SK-N-SH (cell line): ENCODE measurements around the gene MLEC. TPM values are rescaled to one million over a fixed set of nuclear protein-coding genes. Genes with fewer than 3 reads are reported as not detected.

ENCODE experiments used
- CTCF ChIA-PET: fragments of 300-600, 350-600 bp; formaldehyde crosslinking; extraction: SDS; loops from one replicate; lab custom pipeline; 2021; lab: Yijun Ruan, JAX
- POLR2A ChIA-PET: fragments of 350-600 bp; sonication (Branson Sonifier 250); formaldehyde crosslinking; extraction: SDS; loops from one replicate; lab custom pipeline; 2020; ENCODE audit warnings: antibody characterized with exemption, inconsistent platforms; lab: Yijun Ruan, JAX
- DNase-seq: peaks from one replicate; pipeline ENCODE4 v3.0.0; 2012
- H2AFZ ChIP-seq: fragments of 200-600 bp; sonication (generic); 2 replicates; pipeline ENCODE4 v1.8.1; 2016; ENCODE audit warnings: antibody characterized with exemption, mild to moderate bottlenecking, low read depth
- H3F3A ChIP-seq: fragments of 200-600 bp; sonication (generic); replicated peaks from 2 replicates; pipeline ENCODE3; 2016; ENCODE audit warnings: antibody characterized with exemption, mild to moderate bottlenecking; ENCODE audit not compliant: insufficient read depth
- H3K27ac ChIP-seq, 2 experiments: fragments of 200-500 bp in 1 of 2; fragments of 200-600 bp in 1 of 2; sonication (Bioruptor generic) in 1 of 2; sonication (generic), shearing (Covaris generic) in 1 of 2; 2 replicates each; pipeline versions ENCODE4 v1.5.1 to v1.6.1; 2014 to 2016; ENCODE audit warnings: low read depth in 2 of 2, inconsistent platforms in 1 of 2, low read length in 1 of 2, mild to moderate bottlenecking in 1 of 2, mixed read lengths in 1 of 2
- H3K27me3 ChIP-seq: fragments of 200-600 bp; sonication (generic), shearing (Covaris generic); 2 replicates; pipeline ENCODE4 v1.6.1; 2016; ENCODE audit warnings: mixed run types; ENCODE audit not compliant: insufficient read depth
- H3K36me3 ChIP-seq, 2 experiments: fragments of 200-500 bp in 1 of 2; fragments of 200-600 bp in 1 of 2; sonication (Bioruptor generic) in 1 of 2; sonication (generic) in 1 of 2; replicated peaks in 1 of 2; 2 replicates each; pipeline versions ENCODE3 to v1.5.1; 2014 to 2016; ENCODE audit warnings: low read length in 1 of 2, mild to moderate bottlenecking in 1 of 2; ENCODE audit not compliant: insufficient read depth in 2 of 2, control insufficient read depth in 1 of 2
- H3K4me1 ChIP-seq, 2 experiments: fragments of 200-500 bp in 1 of 2; fragments of 200-600 bp in 1 of 2; sonication (Bioruptor generic) in 1 of 2; sonication (generic), shearing (Covaris generic) in 1 of 2; 2 replicates each; pipeline versions ENCODE4 v1.5.1 to v1.6.1; 2014 to 2016; ENCODE audit warnings: low read depth in 1 of 2, low read length in 1 of 2, mixed run types in 1 of 2; ENCODE audit not compliant: insufficient read depth in 2 of 2, control insufficient read depth in 1 of 2
- H3K4me2 ChIP-seq: fragments of 200-600 bp; sonication (generic), shearing (Covaris generic); 2 replicates; pipeline ENCODE4 v1.6.1; 2017; ENCODE audit warnings: mixed run types
- H3K4me3 ChIP-seq, 2 experiments: fragments of 200-500 bp in 1 of 2; fragments of 200-600 bp in 1 of 2; sonication (Bioruptor generic) in 1 of 2; sonication (generic), shearing (Covaris generic) in 1 of 2; 2 replicates each; pipeline versions ENCODE4 v1.5.1 to v1.8.1; 2014 to 2016; ENCODE audit warnings: low read depth in 2 of 2, inconsistent platforms in 1 of 2, low read length in 1 of 2, mild to moderate bottlenecking in 1 of 2, mixed read lengths in 1 of 2, moderate library complexity in 1 of 2
- H3K79me2 ChIP-seq: fragments of 200-600 bp; sonication (generic); 2 replicates; pipeline ENCODE4 v1.8.1; 2017; ENCODE audit warnings: mild to moderate bottlenecking; ENCODE audit not compliant: insufficient read depth
- H3K9ac ChIP-seq: fragments of 200-600 bp; sonication (generic); 2 replicates; pipeline ENCODE4 v1.6.1; 2017; ENCODE audit warnings: mixed run types
- H3K9me2 ChIP-seq: fragments of 200-600 bp; sonication (generic); 2 replicates; pipeline ENCODE4 v1.6.1; 2017; ENCODE audit warnings: mixed run types
- H3K9me3 ChIP-seq: fragments of 200-600 bp; sonication (generic); 2 replicates; pipeline ENCODE4 v1.6.1; 2017; ENCODE audit warnings: mixed run types, mild to moderate bottlenecking, moderate library complexity
- H4K20me1 ChIP-seq: fragments of 200-600 bp; sonication (generic); 2 replicates; pipeline ENCODE4 v1.6.1; 2017; ENCODE audit warnings: mild to moderate bottlenecking, mixed run types; ENCODE audit not compliant: insufficient read depth
- CHD2 ChIP-seq: fragments of 150-350 bp; IDR thresholded peaks from 2 replicates; pipeline ENCODE4 v1.6.1; 2018; ENCODE audit warnings: low read length; ENCODE audit not compliant: partially characterized antibody
- ELF1 ChIP-seq: IDR thresholded peaks from 2 replicates; pipeline ENCODE4 v1.4.0; 2012
- EP300 ChIP-seq, 2 experiments: IDR thresholded peaks; 2 replicates each; pipeline versions ENCODE4 v1.4.0 to v1.6.1; 2012; ENCODE audit warnings: borderline replicate concordance in 1 of 2, low read depth in 1 of 2, low read length in 1 of 2
- EZH2phosphoT487 ChIP-seq: fragments of 200-600 bp; sonication (generic); IDR thresholded peaks from 2 replicates; pipeline ENCODE4 v1.6.1; 2017; ENCODE audit warnings: low read depth, mixed run types, mild to moderate bottlenecking, antibody characterized with exemption, moderate library complexity, borderline replicate concordance
- FOSL2 ChIP-seq: IDR thresholded peaks from 2 replicates; pipeline ENCODE4 v1.4.0; 2012; ENCODE audit warnings: low read depth, mild to moderate bottlenecking, moderate library complexity, borderline replicate concordance
- FOXJ3 ChIP-seq: sonication (generic); formaldehyde crosslinking; IDR thresholded peaks from 2 replicates; pipeline ENCODE4 v1.5.1; 2020; ENCODE audit warnings: mild to moderate bottlenecking, missing genetic modification reagents
- MEF2A ChIP-seq: IDR thresholded peaks from 2 replicates; pipeline ENCODE4 v1.4.0; 2012; ENCODE audit warnings: low read depth, borderline replicate concordance
- MXI1 ChIP-seq: IDR thresholded peaks from 2 replicates; pipeline ENCODE4 v1.6.1; 2012; ENCODE audit warnings: mild to moderate bottlenecking, low read depth, low read length, improper control_type of control experiment
- NFIC ChIP-seq: IDR thresholded peaks from 2 replicates; pipeline ENCODE4 v1.4.0; 2012; ENCODE audit warnings: borderline replicate concordance
- NRF1 ChIP-seq: IDR thresholded peaks from 2 replicates; pipeline ENCODE4 v1.6.1; 2012; ENCODE audit warnings: low read depth, mild to moderate bottlenecking, low read length
- POLR2AphosphoS5 ChIP-seq: IDR thresholded peaks from 2 replicates; pipeline ENCODE4 v1.6.1; 2012; ENCODE audit warnings: low read depth, low read length
- RCOR1 ChIP-seq: fragments of 150-350 bp; IDR thresholded peaks from 2 replicates; pipeline ENCODE4 v1.6.1; 2017; ENCODE audit warnings: antibody characterized with exemption, low read length
- SIN3A ChIP-seq: IDR thresholded peaks from 2 replicates; pipeline ENCODE4 v1.6.1; 2012; ENCODE audit warnings: low read depth, mild to moderate bottlenecking, low read length, moderate library complexity, borderline replicate concordance
- TAF1 ChIP-seq: IDR thresholded peaks from 2 replicates; pipeline ENCODE4 v1.6.1; 2012; ENCODE audit warnings: low read depth, mild to moderate bottlenecking, low read length, moderate library complexity, borderline replicate concordance
- TEAD4 ChIP-seq: IDR thresholded peaks from 2 replicates; pipeline ENCODE4 v1.4.0; 2012; ENCODE audit warnings: mild to moderate bottlenecking, borderline replicate concordance; ENCODE audit not compliant: insufficient read depth
- YY1 ChIP-seq: IDR thresholded peaks from 2 replicates; pipeline ENCODE4 v1.4.0; 2012; ENCODE audit warnings: low read depth, mild to moderate bottlenecking
- WGBS: methylation state at CpG from one replicate; pipeline ENCODE4 v1.1.6; 2017; ENCODE audit warnings: low lambda C conversion rate; 5-methylcytosine and 5-hydroxymethylcytosine counted together
- polyA plus RNA-seq, 3 experiments: library from polyadenylated mRNA; depleted of rRNA; stranded (reverse); fragments of >200 nt; gene quantifications; 2 replicates each; pipeline ENCODE4 v1.2.3, GENCODE V29; 2012
- TF ChIP-seq, protein P1 (sequence below): fragments of 150-350 bp; IDR thresholded peaks from 2 replicates; pipeline ENCODE4 v1.6.1; 2017; ENCODE audit warnings: antibody characterized with exemption, low read length, low read depth, borderline replicate concordance
- TF ChIP-seq, protein P2 (sequence below): fragments of 200-600 bp; sonication (generic); IDR thresholded peaks from 2 replicates; pipeline ENCODE4 v1.6.1; 2017; ENCODE audit warnings: antibody characterized with exemption, mild to moderate bottlenecking, moderate library complexity
- TF ChIP-seq, protein P3 (sequence below): IDR thresholded peaks from 2 replicates; pipeline ENCODE4 v1.4.0; 2012; ENCODE audit warnings: low read depth, borderline replicate concordance
- TF ChIP-seq, protein P4 (sequence below): IDR thresholded peaks from 2 replicates; pipeline ENCODE4 v1.4.0; 2012; ENCODE audit warnings: low read depth
- TF ChIP-seq, protein P5 (sequence below): fragments of 150-350 bp; IDR thresholded peaks from 2 replicates; pipeline ENCODE4 v1.6.1; 2016; ENCODE audit warnings: mild to moderate bottlenecking, low read depth, low read length
- TF ChIP-seq, protein P6 (sequence below): IDR thresholded peaks from 2 replicates; pipeline ENCODE4 v1.6.1; 2012; ENCODE audit warnings: mild to moderate bottlenecking, low read depth, low read length, moderate library complexity
- TF ChIP-seq, protein P7 (sequence below): IDR thresholded peaks from 2 replicates; pipeline ENCODE4; 2012

Gene MLEC
- polyA plus RNA-seq, 1 of the 3 experiments (the other 2 are of a cell fraction): 23.4 TPM

DNA sequence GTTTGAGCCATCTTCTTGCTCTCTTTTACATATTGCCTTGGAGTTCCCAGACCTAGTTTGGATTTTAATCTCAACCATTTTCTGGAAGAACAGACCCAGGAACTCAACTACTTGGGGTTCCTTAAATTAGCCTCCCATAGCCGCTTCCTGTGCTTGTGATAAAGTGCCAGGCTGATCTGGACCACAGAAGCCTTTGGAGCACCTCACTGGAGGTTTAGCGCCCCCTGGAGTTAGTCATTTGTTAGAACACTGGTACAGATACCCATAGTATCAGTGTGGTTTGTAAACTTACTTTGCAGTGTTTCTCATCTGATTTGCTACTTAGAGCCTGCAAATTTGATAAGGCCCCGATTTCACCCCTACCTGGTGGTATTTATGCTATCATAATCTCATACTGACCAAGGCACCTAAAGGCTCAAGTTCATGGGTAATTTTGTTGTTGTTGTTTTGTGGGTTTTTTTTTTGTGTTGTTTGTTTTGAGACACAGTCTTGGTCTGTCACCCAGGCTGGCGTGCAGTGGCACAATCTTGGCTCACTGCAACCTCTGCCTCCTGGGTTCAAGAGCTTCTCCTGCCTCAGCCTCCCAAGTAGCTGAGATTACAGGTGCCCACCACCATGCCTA lies 27.0 kb downstream of the MLEC start:
- no peak overlapping the region for H3K27ac ChIP-seq
- no peaks in the 10 kb centered on the region for H3K9me3 ChIP-seq
- no peak overlapping the region for H2AFZ ChIP-seq
- peaks cover 15% of the 10 kb centered on the region for H3F3A ChIP-seq
- no peak overlapping the region; a peak in 1 of 4 replicates for H3K4me3 ChIP-seq
- DNase-seq: peak; percentile 77
- CTCF ChIA-PET: interaction anchor here (0.8 to 1.8 kb wide), 10 partner anchors 11 to 257 kb away, joined by 3 to 8 read pairs (median 4); no protein-coding TSS in a partner anchor
- no peaks in the 10 kb centered on the region for H3K9me2 ChIP-seq
- POLR2A ChIA-PET: no interaction called here
- H3K4me2 ChIP-seq: no peak overlapping the region
- no peaks in the 10 kb centered on the region for H3K27me3 ChIP-seq
- H3K79me2 ChIP-seq: peaks cover 37% of the 10 kb centered on the region
- H3K9ac ChIP-seq: no peak overlapping the region
- peaks cover 32 to 42% of the 10 kb centered on the region in 2 experiments for H3K36me3 ChIP-seq
- H4K20me1 ChIP-seq: no peaks in the 10 kb centered on the region
- 20% methylated on average over 4 of the region's 4 CpGs for WGBS
- peaks cover 0 to 24% of the 10 kb centered on the region in 2 experiments; a peak in 2 of 4 replicates for H3K4me1 ChIP-seq
- TF ChIP-seq FOSL2 (no peak), TEAD4 (no peak), TAF1 (no peak), FOXJ3 (CRISPR knock-in tag) (no peak), RCOR1 (no peak), POLR2AphosphoS5 (no peak), YY1 (no peak), ELF1 (no peak), CHD2 (peak; percentile 42), MXI1 (no peak), SIN3A (no peak), MEF2A (no peak), EP300 (IDR thresholded peaks at IDR 0.05; ENCODE audit: borderline replicate concordance in 1 of 2, low read depth in 1 of 2, low read length in 1 of 2) (no peak), NRF1 (no peak), EZH2phosphoT487 (no peak), NFIC (no peak)
- TF ChIP-seq, protein P1, sequence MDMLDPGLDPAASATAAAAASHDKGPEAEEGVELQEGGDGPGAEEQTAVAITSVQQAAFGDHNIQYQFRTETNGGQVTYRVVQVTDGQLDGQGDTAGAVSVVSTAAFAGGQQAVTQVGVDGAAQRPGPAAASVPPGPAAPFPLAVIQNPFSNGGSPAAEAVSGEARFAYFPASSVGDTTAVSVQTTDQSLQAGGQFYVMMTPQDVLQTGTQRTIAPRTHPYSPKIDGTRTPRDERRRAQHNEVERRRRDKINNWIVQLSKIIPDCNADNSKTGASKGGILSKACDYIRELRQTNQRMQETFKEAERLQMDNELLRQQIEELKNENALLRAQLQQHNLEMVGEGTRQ: no peak
- TF ChIP-seq, protein P2, sequence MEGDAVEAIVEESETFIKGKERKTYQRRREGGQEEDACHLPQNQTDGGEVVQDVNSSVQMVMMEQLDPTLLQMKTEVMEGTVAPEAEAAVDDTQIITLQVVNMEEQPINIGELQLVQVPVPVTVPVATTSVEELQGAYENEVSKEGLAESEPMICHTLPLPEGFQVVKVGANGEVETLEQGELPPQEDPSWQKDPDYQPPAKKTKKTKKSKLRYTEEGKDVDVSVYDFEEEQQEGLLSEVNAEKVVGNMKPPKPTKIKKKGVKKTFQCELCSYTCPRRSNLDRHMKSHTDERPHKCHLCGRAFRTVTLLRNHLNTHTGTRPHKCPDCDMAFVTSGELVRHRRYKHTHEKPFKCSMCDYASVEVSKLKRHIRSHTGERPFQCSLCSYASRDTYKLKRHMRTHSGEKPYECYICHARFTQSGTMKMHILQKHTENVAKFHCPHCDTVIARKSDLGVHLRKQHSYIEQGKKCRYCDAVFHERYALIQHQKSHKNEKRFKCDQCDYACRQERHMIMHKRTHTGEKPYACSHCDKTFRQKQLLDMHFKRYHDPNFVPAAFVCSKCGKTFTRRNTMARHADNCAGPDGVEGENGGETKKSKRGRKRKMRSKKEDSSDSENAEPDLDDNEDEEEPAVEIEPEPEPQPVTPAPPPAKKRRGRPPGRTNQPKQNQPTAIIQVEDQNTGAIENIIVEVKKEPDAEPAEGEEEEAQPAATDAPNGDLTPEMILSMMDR: peak; percentile 90
- TF ChIP-seq, protein P3, sequence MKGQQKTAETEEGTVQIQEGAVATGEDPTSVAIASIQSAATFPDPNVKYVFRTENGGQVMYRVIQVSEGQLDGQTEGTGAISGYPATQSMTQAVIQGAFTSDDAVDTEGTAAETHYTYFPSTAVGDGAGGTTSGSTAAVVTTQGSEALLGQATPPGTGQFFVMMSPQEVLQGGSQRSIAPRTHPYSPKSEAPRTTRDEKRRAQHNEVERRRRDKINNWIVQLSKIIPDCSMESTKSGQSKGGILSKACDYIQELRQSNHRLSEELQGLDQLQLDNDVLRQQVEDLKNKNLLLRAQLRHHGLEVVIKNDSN: no peak
- TF ChIP-seq, protein P4, sequence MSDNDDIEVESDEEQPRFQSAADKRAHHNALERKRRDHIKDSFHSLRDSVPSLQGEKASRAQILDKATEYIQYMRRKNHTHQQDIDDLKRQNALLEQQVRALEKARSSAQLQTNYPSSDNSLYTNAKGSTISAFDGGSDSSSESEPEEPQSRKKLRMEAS: no peak
- TF ChIP-seq, protein P5, sequence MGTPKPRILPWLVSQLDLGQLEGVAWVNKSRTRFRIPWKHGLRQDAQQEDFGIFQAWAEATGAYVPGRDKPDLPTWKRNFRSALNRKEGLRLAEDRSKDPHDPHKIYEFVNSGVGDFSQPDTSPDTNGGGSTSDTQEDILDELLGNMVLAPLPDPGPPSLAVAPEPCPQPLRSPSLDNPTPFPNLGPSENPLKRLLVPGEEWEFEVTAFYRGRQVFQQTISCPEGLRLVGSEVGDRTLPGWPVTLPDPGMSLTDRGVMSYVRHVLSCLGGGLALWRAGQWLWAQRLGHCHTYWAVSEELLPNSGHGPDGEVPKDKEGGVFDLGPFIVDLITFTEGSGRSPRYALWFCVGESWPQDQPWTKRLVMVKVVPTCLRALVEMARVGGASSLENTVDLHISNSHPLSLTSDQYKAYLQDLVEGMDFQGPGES: no peak
- TF ChIP-seq, protein P6, sequence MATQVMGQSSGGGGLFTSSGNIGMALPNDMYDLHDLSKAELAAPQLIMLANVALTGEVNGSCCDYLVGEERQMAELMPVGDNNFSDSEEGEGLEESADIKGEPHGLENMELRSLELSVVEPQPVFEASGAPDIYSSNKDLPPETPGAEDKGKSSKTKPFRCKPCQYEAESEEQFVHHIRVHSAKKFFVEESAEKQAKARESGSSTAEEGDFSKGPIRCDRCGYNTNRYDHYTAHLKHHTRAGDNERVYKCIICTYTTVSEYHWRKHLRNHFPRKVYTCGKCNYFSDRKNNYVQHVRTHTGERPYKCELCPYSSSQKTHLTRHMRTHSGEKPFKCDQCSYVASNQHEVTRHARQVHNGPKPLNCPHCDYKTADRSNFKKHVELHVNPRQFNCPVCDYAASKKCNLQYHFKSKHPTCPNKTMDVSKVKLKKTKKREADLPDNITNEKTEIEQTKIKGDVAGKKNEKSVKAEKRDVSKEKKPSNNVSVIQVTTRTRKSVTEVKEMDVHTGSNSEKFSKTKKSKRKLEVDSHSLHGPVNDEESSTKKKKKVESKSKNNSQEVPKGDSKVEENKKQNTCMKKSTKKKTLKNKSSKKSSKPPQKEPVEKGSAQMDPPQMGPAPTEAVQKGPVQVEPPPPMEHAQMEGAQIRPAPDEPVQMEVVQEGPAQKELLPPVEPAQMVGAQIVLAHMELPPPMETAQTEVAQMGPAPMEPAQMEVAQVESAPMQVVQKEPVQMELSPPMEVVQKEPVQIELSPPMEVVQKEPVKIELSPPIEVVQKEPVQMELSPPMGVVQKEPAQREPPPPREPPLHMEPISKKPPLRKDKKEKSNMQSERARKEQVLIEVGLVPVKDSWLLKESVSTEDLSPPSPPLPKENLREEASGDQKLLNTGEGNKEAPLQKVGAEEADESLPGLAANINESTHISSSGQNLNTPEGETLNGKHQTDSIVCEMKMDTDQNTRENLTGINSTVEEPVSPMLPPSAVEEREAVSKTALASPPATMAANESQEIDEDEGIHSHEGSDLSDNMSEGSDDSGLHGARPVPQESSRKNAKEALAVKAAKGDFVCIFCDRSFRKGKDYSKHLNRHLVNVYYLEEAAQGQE: no peak
- TF ChIP-seq, protein P7, sequence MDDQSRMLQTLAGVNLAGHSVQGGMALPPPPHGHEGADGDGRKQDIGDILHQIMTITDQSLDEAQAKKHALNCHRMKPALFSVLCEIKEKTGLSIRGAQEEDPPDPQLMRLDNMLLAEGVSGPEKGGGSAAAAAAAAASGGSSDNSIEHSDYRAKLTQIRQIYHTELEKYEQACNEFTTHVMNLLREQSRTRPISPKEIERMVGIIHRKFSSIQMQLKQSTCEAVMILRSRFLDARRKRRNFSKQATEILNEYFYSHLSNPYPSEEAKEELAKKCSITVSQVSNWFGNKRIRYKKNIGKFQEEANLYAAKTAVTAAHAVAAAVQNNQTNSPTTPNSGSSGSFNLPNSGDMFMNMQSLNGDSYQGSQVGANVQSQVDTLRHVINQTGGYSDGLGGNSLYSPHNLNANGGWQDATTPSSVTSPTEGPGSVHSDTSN: no peak
